ENCODE results near the gene FOSB. TPM values are rescaled to one million over a fixed set of nuclear protein-coding genes. Genes with fewer than 3 reads are reported as not detected.

Gene FOSB
- total RNA-seq, 3 donors from 2014 or later = 29.8 to 109 (median 38.4) TPM

DNA sequence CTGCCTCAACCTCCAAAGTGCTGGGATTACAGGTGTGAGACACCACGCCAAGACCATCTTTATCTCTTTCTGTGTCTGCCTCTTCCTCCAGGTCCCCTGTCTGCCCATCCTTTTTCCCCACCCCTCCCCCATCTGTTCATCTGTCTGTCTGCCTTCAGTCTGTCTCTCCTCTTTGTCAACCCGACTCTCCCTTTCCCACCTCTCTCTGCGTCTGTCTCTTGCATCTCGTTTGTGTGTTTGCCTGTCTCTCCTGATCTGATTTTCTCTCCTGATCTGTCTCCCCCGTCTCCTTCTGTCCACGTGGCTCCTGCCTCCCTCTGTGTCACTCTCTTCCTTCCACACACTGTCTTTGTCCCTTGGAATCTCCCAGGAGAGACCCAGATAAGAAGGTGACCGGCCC is 49.4 kb downstream of the FOSB start:
- Histone ChIP-seq H3K36me3 (no peaks in the 10 kb centered on the region), H3K4me1 (peaks cover 0 to 11% of the 10 kb centered on the region in 2 donors)

DNA sequence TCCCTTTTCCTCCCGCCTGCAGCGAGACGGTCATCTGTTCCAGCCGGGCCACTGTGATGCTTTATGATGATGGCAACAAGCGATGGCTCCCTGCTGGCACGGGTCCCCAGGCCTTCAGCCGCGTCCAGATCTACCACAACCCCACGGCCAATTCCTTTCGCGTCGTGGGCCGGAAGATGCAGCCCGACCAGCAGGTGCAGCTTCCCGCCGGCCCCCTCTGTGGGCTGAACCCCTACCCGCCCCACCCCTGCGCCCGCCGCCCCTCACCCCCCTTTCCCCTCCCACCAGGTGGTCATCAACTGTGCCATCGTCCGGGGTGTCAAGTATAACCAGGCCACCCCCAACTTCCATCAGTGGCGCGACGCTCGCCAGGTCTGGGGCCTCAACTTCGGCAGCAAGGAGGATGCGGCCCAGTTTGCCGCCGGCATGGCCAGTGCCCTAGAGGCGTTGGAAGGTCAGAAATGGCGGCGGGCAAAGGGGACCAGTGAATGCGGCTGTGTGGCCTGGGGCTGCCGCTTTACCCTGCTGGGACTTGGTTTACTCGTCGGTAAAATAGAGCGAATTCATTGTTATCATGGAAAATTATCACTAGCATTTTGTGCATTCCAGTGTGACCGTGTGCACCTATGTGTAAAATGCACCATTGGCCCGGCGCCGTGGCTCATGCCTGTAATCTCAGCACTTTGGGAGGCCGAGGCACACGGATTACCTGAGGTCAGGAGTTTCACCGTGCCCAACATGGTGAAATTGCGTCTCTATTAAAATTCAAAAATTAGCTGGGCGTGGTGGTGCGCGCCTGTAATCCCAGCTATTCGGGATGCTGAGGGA is 50.1 kb downstream of the FOSB start:
- H3K27me3 ChIP-seq = no peaks in the 10 kb centered on the region
- TF ChIP-seq POLR2A (IDR thresholded peaks at IDR 0.05) (no peak), POLR2AphosphoS5 (IDR thresholded peaks at IDR 0.05) (no peak)
- TF ChIP-seq, protein P1, sequence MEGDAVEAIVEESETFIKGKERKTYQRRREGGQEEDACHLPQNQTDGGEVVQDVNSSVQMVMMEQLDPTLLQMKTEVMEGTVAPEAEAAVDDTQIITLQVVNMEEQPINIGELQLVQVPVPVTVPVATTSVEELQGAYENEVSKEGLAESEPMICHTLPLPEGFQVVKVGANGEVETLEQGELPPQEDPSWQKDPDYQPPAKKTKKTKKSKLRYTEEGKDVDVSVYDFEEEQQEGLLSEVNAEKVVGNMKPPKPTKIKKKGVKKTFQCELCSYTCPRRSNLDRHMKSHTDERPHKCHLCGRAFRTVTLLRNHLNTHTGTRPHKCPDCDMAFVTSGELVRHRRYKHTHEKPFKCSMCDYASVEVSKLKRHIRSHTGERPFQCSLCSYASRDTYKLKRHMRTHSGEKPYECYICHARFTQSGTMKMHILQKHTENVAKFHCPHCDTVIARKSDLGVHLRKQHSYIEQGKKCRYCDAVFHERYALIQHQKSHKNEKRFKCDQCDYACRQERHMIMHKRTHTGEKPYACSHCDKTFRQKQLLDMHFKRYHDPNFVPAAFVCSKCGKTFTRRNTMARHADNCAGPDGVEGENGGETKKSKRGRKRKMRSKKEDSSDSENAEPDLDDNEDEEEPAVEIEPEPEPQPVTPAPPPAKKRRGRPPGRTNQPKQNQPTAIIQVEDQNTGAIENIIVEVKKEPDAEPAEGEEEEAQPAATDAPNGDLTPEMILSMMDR (IDR thresholded peaks at IDR 0.05) = no peak
- H3K9me3 ChIP-seq = no peaks in the 10 kb centered on the region
- no peak overlapping the region for H3K4me3 ChIP-seq
- no peaks in the 10 kb centered on the region for H3K36me3 ChIP-seq
- H3K4me1 ChIP-seq = peaks cover 0 to 11% of the 10 kb centered on the region in 2 donors
- DNase-seq (ENCODE audit: low spot score in 2 of 2) = no peak
- intact Hi-C loops (cut with DNase I; ENCODE audit: low total_unique reads) = no loop called here
- H3K27ac ChIP-seq = no peak overlapping the region

More for the DNA sequence above, 49.4 kb downstream of the FOSB start:
- no peak for TF ChIP-seq POLR2AphosphoS5 (IDR thresholded peaks at IDR 0.05)
- no peak for TF ChIP-seq POLR2A (IDR thresholded peaks at IDR 0.05)
- TF ChIP-seq, protein P1 (IDR thresholded peaks at IDR 0.05) = no peak
- intact Hi-C loops (cut with DNase I; ENCODE audit: low total_unique reads) = no loop called here
- Histone ChIP-seq H3K27ac (no peak overlapping the region), H3K9me3 (no peaks in the 10 kb centered on the region), H3K4me3 (no peak overlapping the region), H3K27me3 (no peaks in the 10 kb centered on the region)
- no peak for DNase-seq (ENCODE audit: low spot score in 2 of 2)

DNA sequence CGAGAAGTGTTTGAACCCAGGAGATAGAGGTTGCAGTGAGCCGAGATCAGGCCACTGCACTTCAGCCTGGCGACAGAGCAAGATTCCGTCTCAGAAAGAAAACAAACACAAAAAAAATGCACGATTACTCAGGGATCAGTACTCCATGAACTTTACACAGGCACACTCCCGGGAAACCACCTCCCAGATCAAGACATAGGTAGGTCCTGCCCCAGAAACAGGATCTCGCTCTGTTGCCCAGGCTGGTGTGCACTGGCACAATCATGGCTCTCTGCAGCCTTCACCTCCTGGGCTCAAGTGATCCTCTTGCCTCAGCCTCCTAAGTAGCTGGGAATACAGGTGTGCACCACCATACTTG is 50.7 kb downstream of the FOSB start:
- Histone ChIP-seq H3K4me1 (peaks cover 0 to 11% of the 10 kb centered on the region in 2 donors), H3K9me3 (no peaks in the 10 kb centered on the region), H3K36me3 (no peaks in the 10 kb centered on the region), H3K4me3 (no peak overlapping the region), H3K27ac (no peak overlapping the region), H3K27me3 (no peaks in the 10 kb centered on the region)
- DNase-seq (ENCODE audit: low spot score in 2 of 2) = no peak
- no peak for TF ChIP-seq POLR2A (IDR thresholded peaks at IDR 0.05)
- TF ChIP-seq, protein P1 (IDR thresholded peaks at IDR 0.05) = no peak
- no peak for TF ChIP-seq POLR2AphosphoS5 (IDR thresholded peaks at IDR 0.05)
- intact Hi-C loops (cut with DNase I; ENCODE audit: low total_unique reads) = no loop called here

DNA sequence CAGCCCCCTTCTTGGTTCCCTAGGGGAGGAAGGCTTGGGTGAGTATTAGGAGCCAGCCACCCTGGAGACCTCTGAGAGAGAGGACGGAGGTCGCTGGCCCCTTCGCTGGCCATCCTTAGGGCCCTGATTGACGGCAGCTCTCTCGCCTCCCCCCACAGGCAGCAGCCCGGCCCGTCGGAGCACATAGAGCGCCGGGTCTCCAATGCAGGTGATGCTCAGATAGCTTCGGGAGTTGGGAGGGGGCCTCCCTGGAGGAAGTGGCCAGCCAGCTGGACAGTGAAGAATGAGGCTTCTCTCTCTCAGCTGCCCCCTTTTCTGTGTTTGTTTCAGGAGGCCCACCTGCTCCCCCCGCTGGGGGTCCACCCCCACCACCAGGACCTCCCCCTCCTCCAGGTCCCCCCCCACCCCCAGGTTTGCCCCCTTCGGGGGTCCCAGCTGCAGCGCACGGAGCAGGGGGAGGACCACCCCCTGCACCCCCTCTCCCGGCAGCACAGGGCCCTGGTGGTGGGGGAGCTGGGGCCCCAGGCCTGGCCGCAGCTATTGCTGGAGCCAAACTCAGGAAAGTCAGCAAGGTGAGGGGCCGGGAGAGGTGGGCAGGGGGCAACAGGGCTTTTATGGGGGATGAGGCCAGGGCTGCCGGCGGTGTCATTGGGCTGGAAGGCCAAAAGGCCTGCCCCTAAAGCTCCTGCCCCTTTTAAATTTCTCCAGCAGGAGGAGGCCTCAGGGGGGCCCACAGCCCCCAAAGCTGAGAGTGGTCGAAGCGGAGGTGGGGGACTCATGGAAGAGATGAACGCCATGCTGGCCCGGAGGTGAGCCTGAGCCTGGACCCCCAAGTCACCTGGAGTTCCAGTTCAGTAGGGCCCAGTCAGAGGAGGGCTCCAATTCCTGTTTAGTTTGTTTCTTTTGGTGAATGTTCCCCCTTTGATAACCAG is 54.5 kb downstream of the FOSB start:
- H3K9me3 ChIP-seq = no peaks in the 10 kb centered on the region
- no peak overlapping the region for H3K27ac ChIP-seq
- H3K36me3 ChIP-seq = no peaks in the 10 kb centered on the region
- H3K27me3 ChIP-seq = no peaks in the 10 kb centered on the region
- no peak for DNase-seq (ENCODE audit: low spot score in 2 of 2)
- no peaks in the 10 kb centered on the region for H3K4me1 ChIP-seq
- H3K4me3 ChIP-seq = no peak overlapping the region
- TF ChIP-seq POLR2AphosphoS5 (IDR thresholded peaks at IDR 0.05) (no peak), POLR2A (IDR thresholded peaks at IDR 0.05) (no peak)
- TF ChIP-seq, protein P1 (IDR thresholded peaks at IDR 0.05) = no peak
- intact Hi-C loops (cut with DNase I; ENCODE audit: low total_unique reads) = loop anchor here (10.0 kb wide), 1 partner anchor 113 kb away; the partner anchor contains the start of gene EML2

Data from breast epithelium (tissue), 4 donors.